ENCODE measurements around the gene RGS18.

The RGS18 gene

GRCh38 chr1:192171123-192171522 lies 12.9 kb downstream of the RGS18 start:
- TF ChIP-seq CTCF (IDR thresholded peaks at IDR 0.05; ENCODE audit: extremely low read depth, insufficient read depth, missing control alignments): no peak
- in situ Hi-C loops (cut with MboI; ENCODE audit: low pct_unique_long_range_greater_than_20kb, low sequenced_read_pairs, unreplicated experiment): no loop called here
- DNase-seq (ENCODE audit: low spot score): no peak

- DNase-seq (ENCODE audit: low spot score): no peak
- in situ Hi-C loops (cut with MboI; ENCODE audit: low pct_unique_long_range_greater_than_20kb, low sequenced_read_pairs, unreplicated experiment): no loop called here
- TF ChIP-seq CTCF (IDR thresholded peaks at IDR 0.05; ENCODE audit: extremely low read depth, insufficient read depth, missing control alignments): no peak
These were observed 17.7 kb downstream of the RGS18 start for GRCh38 chr1:192175971-192176370.

- TF ChIP-seq CTCF (IDR thresholded peaks at IDR 0.05; ENCODE audit: extremely low read depth, insufficient read depth, missing control alignments): no peak
- in situ Hi-C loops (cut with MboI; ENCODE audit: low pct_unique_long_range_greater_than_20kb, low sequenced_read_pairs, unreplicated experiment): no loop called here
- DNase-seq (ENCODE audit: low spot score): no peak
These were observed 25.5 kb downstream of the RGS18 start for GRCh38 chr1:192183788-192184187.

- DNase-seq (ENCODE audit: low spot score): no peak
- in situ Hi-C loops (cut with MboI; ENCODE audit: low pct_unique_long_range_greater_than_20kb, low sequenced_read_pairs, unreplicated experiment): no loop called here
- no peak for TF ChIP-seq CTCF (IDR thresholded peaks at IDR 0.05; ENCODE audit: extremely low read depth, insufficient read depth, missing control alignments)
These were observed 27.9 kb downstream of the RGS18 start for GRCh38 chr1:192186197-192186596.

- DNase-seq (ENCODE audit: low spot score): no peak
- TF ChIP-seq CTCF (IDR thresholded peaks at IDR 0.05; ENCODE audit: extremely low read depth, insufficient read depth, missing control alignments): no peak
- in situ Hi-C loops (cut with MboI; ENCODE audit: low pct_unique_long_range_greater_than_20kb, low sequenced_read_pairs, unreplicated experiment): no loop called here
These were observed 31.8 kb downstream of the RGS18 start for GRCh38 chr1:192190066-192190465.

GRCh38 chr1:192201303-192201702 lies 43.0 kb downstream of the RGS18 start:
- in situ Hi-C loops (cut with MboI; ENCODE audit: low pct_unique_long_range_greater_than_20kb, low sequenced_read_pairs, unreplicated experiment): no loop called here
- no peak for TF ChIP-seq CTCF (IDR thresholded peaks at IDR 0.05; ENCODE audit: extremely low read depth, insufficient read depth, missing control alignments)

GRCh38 chr1:192224396-192224795 lies 66.1 kb downstream of the RGS18 start:
- TF ChIP-seq CTCF (IDR thresholded peaks at IDR 0.05; ENCODE audit: extremely low read depth, insufficient read depth, missing control alignments): no peak
- no peak for DNase-seq (ENCODE audit: low spot score)
- in situ Hi-C loops (cut with MboI; ENCODE audit: low pct_unique_long_range_greater_than_20kb, low sequenced_read_pairs, unreplicated experiment): no loop called here

More at GRCh38 chr1:192201303-192201702, 43.0 kb downstream of the RGS18 start:
- no peak for DNase-seq (ENCODE audit: low spot score)

All from GM13977 (cell line).